Common myeloid progenitor, CD34-positive (primary cell): ENCODE measurements around the gene MACROD2.

Experiments
- CTCF ChIA-PET: fragments of 350-600 bp; sonication (Branson Sonifier 250); formaldehyde crosslinking; loops from one replicate; lab custom pipeline; 2021; ENCODE audit warnings: antibody characterized with exemption; lab: Charles Lee
- POLR2A ChIA-PET: fragments of 350-600 bp; sonication (Branson Sonifier 250); formaldehyde crosslinking; loops from one replicate; lab custom pipeline; 2021; ENCODE audit warnings: antibody characterized with exemption; lab: Charles Lee
- DNase-seq, 3 donors: peaks; one replicate each; pipeline versions ENCODE4 v3.0.0 to v3.0.0-alpha.2; 2013
- H3K27ac ChIP-seq, 2 experiments: 1 replicate in 1 of 2; 2 replicates in 1 of 2; pipeline ENCODE4 v1.7.0; 2013; ENCODE audit warnings: inconsistent platforms in 2 of 2, low read length in 2 of 2, mild to moderate bottlenecking in 2 of 2, low read depth in 1 of 2, moderate library complexity in 1 of 2; ENCODE audit not compliant: severe bottlenecking in 2 of 2, insufficient read depth in 1 of 2, poor library complexity in 1 of 2
- H3K27me3 ChIP-seq, 5 experiments: replicated peaks in 2 of 5; 1 replicate in 3 of 5; 2 replicates in 2 of 5; pipeline versions ENCODE4 v1.6.1 to v1.7.0; 2013; ENCODE audit warnings: low read length in 4 of 5, mild to moderate bottlenecking in 2 of 5, moderate library complexity in 2 of 5, inconsistent platforms in 1 of 5; ENCODE audit not compliant: insufficient read depth in 5 of 5, control insufficient read depth in 4 of 5
- H3K36me3 ChIP-seq, 4 experiments: 1 replicate in 2 of 4; 2 replicates in 2 of 4; pipeline versions ENCODE4 v1.6.1 to v1.7.0; 2013; ENCODE audit warnings: low read length in 3 of 4, control low read depth in 1 of 4, mild to moderate bottlenecking in 1 of 4; ENCODE audit not compliant: control insufficient read depth in 4 of 4, insufficient read depth in 4 of 4
- H3K4me1 ChIP-seq, 4 experiments: 1 replicate in 3 of 4; 2 replicates in 1 of 4; pipeline versions ENCODE4 v1.6.1 to v1.7.1; 2013; ENCODE audit warnings: low read length in 3 of 4, mild to moderate bottlenecking in 3 of 4, control low read depth in 1 of 4, inconsistent platforms in 1 of 4, moderate library complexity in 1 of 4; ENCODE audit not compliant: control insufficient read depth in 4 of 4, insufficient read depth in 4 of 4; ENCODE audit errors: control extremely low read depth in 1 of 4
- H3K4me3 ChIP-seq, 7 experiments: 1 replicate in 4 of 7; 2 replicates in 3 of 7; pipeline versions ENCODE4 v1.5.1 to v1.7.0; 2013; ENCODE audit warnings: mild to moderate bottlenecking in 7 of 7, low read length in 6 of 7, moderate library complexity in 6 of 7, inconsistent platforms in 2 of 7, low read depth in 2 of 7, control low read depth in 1 of 7; ENCODE audit not compliant: insufficient read depth in 4 of 7, control insufficient read depth in 1 of 7; ENCODE audit errors: extremely low read depth in 1 of 7
- H3K9me3 ChIP-seq, 5 experiments: 1 replicate in 4 of 5; 2 replicates in 1 of 5; pipeline versions ENCODE4 v1.6.1 to v1.7.1; 2013; ENCODE audit warnings: low read length in 4 of 5, mild to moderate bottlenecking in 2 of 5, inconsistent platforms in 1 of 5, low read depth in 1 of 5, moderate library complexity in 1 of 5; ENCODE audit not compliant: control insufficient read depth in 4 of 5, insufficient read depth in 2 of 5; ENCODE audit errors: control extremely low read depth in 1 of 5
- WGBS: methylation state at CpG from one replicate; pipeline ENCODE4 v1.1.5; 2013; ENCODE audit not compliant: insufficient coverage; 5-methylcytosine and 5-hydroxymethylcytosine counted together

Gene MACROD2

GRCh38 chr20:15859061-15859460, 1863.7 kb downstream of the MACROD2 start:
- H3K4me1 ChIP-seq = no peaks in the 10 kb centered on the region
- WGBS = 100% methylated on average over 2 of the region's 2 CpGs
- H3K9me3 ChIP-seq = no peaks in the 10 kb centered on the region
- H3K36me3 ChIP-seq = no peaks in the 10 kb centered on the region
- no peak for DNase-seq
- POLR2A ChIA-PET = no interaction called here
- H3K4me3 ChIP-seq = no peak overlapping the region
- CTCF ChIA-PET = no interaction called here
- H3K27me3 ChIP-seq = peaks cover 2 to 23% (median 4%) of the 10 kb centered on the region in 5 experiments
- H3K27ac ChIP-seq = no peak overlapping the region

GRCh38 chr20:15860850-15861249, 1865.5 kb downstream of the MACROD2 start:
- Histone ChIP-seq H3K27ac (no peak overlapping the region), H3K4me1 (no peaks in the 10 kb centered on the region), H3K4me3 (no peak overlapping the region), H3K27me3 (peaks cover 0 to 9% (median 2%) of the 10 kb centered on the region in 5 experiments), H3K9me3 (peaks cover 0 to under 1% (median 0%) of the 10 kb centered on the region in 5 experiments), H3K36me3 (no peaks in the 10 kb centered on the region)
- ChIA-PET CTCF (no interaction called here), POLR2A (no interaction called here)
- WGBS = 100% methylated on average over 1 of the region's 2 CpGs
- no peak for DNase-seq

- POLR2A ChIA-PET = interaction anchor here (0.6 kb wide), 1 partner anchor 1443 kb away, joined by 3 read pairs; no protein-coding TSS in a partner anchor
- no peak overlapping the region for H3K4me3 ChIP-seq
- WGBS = 100% methylated on average over 1 of the region's 4 CpGs
Observed at GRCh38 chr20:15862178-15862577, 1866.9 kb downstream of the MACROD2 start.

GRCh38 chr20:15863735-15864134, 1868.4 kb downstream of the MACROD2 start:
- Histone ChIP-seq H3K27me3 (peaks cover 0 to 6% (median 2%) of the 10 kb centered on the region in 5 experiments), H3K36me3 (no peaks in the 10 kb centered on the region), H3K9me3 (peaks cover 0 to 2% (median 0%) of the 10 kb centered on the region in 5 experiments), H3K4me1 (no peaks in the 10 kb centered on the region), H3K27ac (no peak overlapping the region), H3K4me3 (no peak overlapping the region)
- ChIA-PET CTCF (no interaction called here), POLR2A (no interaction called here)
- DNase-seq = no peak

More at GRCh38 chr20:15862178-15862577, 1866.9 kb downstream of the MACROD2 start:
- no peaks in the 10 kb centered on the region for H3K4me1 ChIP-seq
- no peak for DNase-seq
- CTCF ChIA-PET = no interaction called here
- H3K9me3 ChIP-seq = peaks cover 0 to 2% (median 0%) of the 10 kb centered on the region in 5 experiments
- H3K27ac ChIP-seq = no peak overlapping the region
- peaks cover 0 to 8% (median 2%) of the 10 kb centered on the region in 5 experiments for H3K27me3 ChIP-seq
- no peaks in the 10 kb centered on the region for H3K36me3 ChIP-seq

GRCh38 chr20:15865553-15865952, 1870.2 kb downstream of the MACROD2 start:
- Histone ChIP-seq H3K9me3 (peaks cover 0 to 2% (median 0%) of the 10 kb centered on the region in 5 experiments), H3K27me3 (peaks cover 0 to 6% (median 2%) of the 10 kb centered on the region in 5 experiments), H3K27ac (no peak overlapping the region), H3K4me3 (no peak overlapping the region), H3K36me3 (no peaks in the 10 kb centered on the region), H3K4me1 (no peaks in the 10 kb centered on the region)
- 90% methylated on average over 2 of the region's 2 CpGs for WGBS
- ChIA-PET CTCF (no interaction called here), POLR2A (no interaction called here)
- DNase-seq = no peak

- Histone ChIP-seq H3K36me3 (no peaks in the 10 kb centered on the region), H3K9me3 (peaks cover 0 to 2% (median 0%) of the 10 kb centered on the region in 5 experiments), H3K27ac (no peak overlapping the region), H3K27me3 (peaks cover 0 to 4% (median 2%) of the 10 kb centered on the region in 5 experiments), H3K4me1 (no peaks in the 10 kb centered on the region), H3K4me3 (no peak overlapping the region)
- ChIA-PET POLR2A (no interaction called here), CTCF (no interaction called here)
- DNase-seq = no peak
- WGBS = 96% methylated on average over 4 of the region's 5 CpGs
Observed at GRCh38 chr20:15866916-15867730, 1871.8 kb downstream of the MACROD2 start.

GRCh38 chr20:15867899-15868298, 1872.6 kb downstream of the MACROD2 start:
- POLR2A ChIA-PET = no interaction called here
- WGBS = 100% methylated on average over 2 of the region's 4 CpGs
- Histone ChIP-seq H3K4me1 (no peaks in the 10 kb centered on the region), H3K36me3 (no peaks in the 10 kb centered on the region), H3K4me3 (no peak overlapping the region), H3K27me3 (peaks cover 0 to 4% (median 2%) of the 10 kb centered on the region in 5 experiments), H3K9me3 (peaks cover 0 to 2% (median 0%) of the 10 kb centered on the region in 5 experiments), H3K27ac (no peak overlapping the region)
- CTCF ChIA-PET = interaction anchor here (1.0 kb wide), 1 partner anchor 214 kb away, joined by 3 read pairs; no protein-coding TSS in a partner anchor
- DNase-seq = no peak
